HepG2 (cell line): ENCODE results near the gene TOP1. TPM values are rescaled to one million over a fixed set of nuclear protein-coding genes. Genes with fewer than 3 reads are reported as not detected.

Source experiments
- ATM ChIP-seq: fragments of 450-650 bp; IDR thresholded peaks from 2 replicates; pipeline ENCODE4 v1.7.1; 2017; ENCODE audit warnings: mild to moderate bottlenecking, borderline replicate concordance
- BCL3 ChIP-seq: sonication (generic); formaldehyde crosslinking; IDR thresholded peaks from 2 replicates; pipeline ENCODE4 v1.5.1; 2020; ENCODE audit warnings: mild to moderate bottlenecking, missing genetic modification reagents, moderate library complexity
- CBX5 ChIP-seq: sonication (generic); formaldehyde crosslinking; IDR thresholded peaks from 2 replicates; pipeline ENCODE4 v1.4.0; 2020; ENCODE audit warnings: missing genetic modification reagents, borderline replicate concordance
- FIP1L1 ChIP-seq: fragments of 200-400 bp; formaldehyde crosslinking; IDR thresholded peaks from 2 replicates; pipeline ENCODE4 v1.6.1; 2018; ENCODE audit warnings: low read depth, mild to moderate bottlenecking, low read length, moderate library complexity, borderline replicate concordance; ENCODE audit not compliant: insufficient read depth
- GPBP1L1 ChIP-seq: sonication (generic); formaldehyde crosslinking; IDR thresholded peaks from 2 replicates; pipeline ENCODE4 v1.5.0; 2020; ENCODE audit warnings: mild to moderate bottlenecking, missing genetic modification reagents
- HMG20A ChIP-seq: IDR thresholded peaks from 2 replicates; pipeline ENCODE4 v1.6.1; 2016; ENCODE audit warnings: borderline replicate concordance
- KDM3A ChIP-seq: IDR thresholded peaks from 2 replicates; pipeline ENCODE4 v1.6.1; 2018; ENCODE audit warnings: low read depth, missing compliant biosample characterization
- KDM4B ChIP-seq: sonication (generic); formaldehyde crosslinking; IDR thresholded peaks from 2 replicates; pipeline ENCODE4 v1.4.0; 2020; ENCODE audit warnings: missing genetic modification reagents
- MXI1 ChIP-seq: IDR thresholded peaks from 3 replicates; pipeline ENCODE4 v1.6.1; 2012; ENCODE audit warnings: low read depth, low read length, inconsistent platforms, borderline replicate concordance
- RBAK ChIP-seq: sonication (generic); formaldehyde crosslinking; IDR thresholded peaks from 2 replicates; pipeline ENCODE4 v1.5.1; 2020; ENCODE audit warnings: mild to moderate bottlenecking, missing genetic modification reagents
- RXRB ChIP-seq: IDR thresholded peaks from 2 replicates; pipeline ENCODE4 v1.6.1; 2016; ENCODE audit warnings: borderline replicate concordance, missing genetic modification reagents, missing compliant biosample characterization
- STAT6 ChIP-seq: sonication (generic); formaldehyde crosslinking; IDR thresholded peaks from 2 replicates; pipeline ENCODE4 v1.4.0; 2020; ENCODE audit warnings: missing genetic modification reagents, mild to moderate bottlenecking, borderline replicate concordance
- TEAD2 ChIP-seq: sonication (generic); formaldehyde crosslinking; IDR thresholded peaks from 2 replicates; pipeline ENCODE4 v1.9.0; 2021; ENCODE audit warnings: missing genetic modification reagents
- U2AF2 ChIP-seq: fragments of 200-400 bp; formaldehyde crosslinking; IDR thresholded peaks from 2 replicates; pipeline ENCODE4 v1.6.1; 2017; ENCODE audit warnings: low read depth, mild to moderate bottlenecking, low read length
- ZFP36 ChIP-seq: fragments of 150-350 bp; IDR thresholded peaks from 2 replicates; pipeline ENCODE4 v1.6.1; 2018; ENCODE audit warnings: borderline replicate concordance, low read length, low read depth; ENCODE audit not compliant: partially characterized antibody
- ZNF230 ChIP-seq: sonication (generic); formaldehyde crosslinking; IDR thresholded peaks from 2 replicates; pipeline ENCODE4 v1.4.0; 2020; ENCODE audit warnings: mild to moderate bottlenecking, missing genetic modification reagents
- ZNF614 ChIP-seq: IDR thresholded peaks from 2 replicates; pipeline ENCODE4 v1.6.1; 2018; ENCODE audit warnings: missing biosample characterization, missing genetic modification reagents, inconsistent platforms, borderline replicate concordance
- polyA plus RNA-seq, 8 experiments: library from polyadenylated mRNA; depleted of rRNA in 3 of 8; stranded (reverse) in 7 of 8; unstranded in 1 of 8; fragments of >200 nt; fragmentation: Illumina TruSeq in 4 of 8; extraction: Trizol in 4 of 8; gene quantifications; 2 replicates each; pipeline versions ENCODE4 v1.2.1 to v1.2.3, GENCODE V29; 2011 to 2016; ENCODE audit warnings: low read depth in 4 of 8, missing spikeins in 1 of 8, mixed read lengths in 1 of 8; ENCODE audit not compliant: insufficient read depth in 1 of 8
- total RNA-seq, 5 experiments: library from RNA; depleted of rRNA; stranded (reverse); fragments of >200 nt; fragmentation: Illumina TruSeq; extraction: Trizol; gene quantifications; 2 replicates each; pipeline ENCODE4 v1.2.3, GENCODE V29; 2016; ENCODE audit warnings: low read depth in 1 of 5
- TF ChIP-seq, protein P1 (sequence below): sonication (generic); formaldehyde crosslinking; IDR thresholded peaks from 2 replicates; pipeline ENCODE4 v1.5.0; 2020; ENCODE audit warnings: missing genetic modification reagents
- TF ChIP-seq, protein P2 (sequence below): sonication (generic); formaldehyde crosslinking; IDR thresholded peaks from 2 replicates; pipeline ENCODE4 v1.4.0; 2020; ENCODE audit warnings: missing genetic modification reagents
- TF ChIP-seq, protein P3 (sequence below): sonication (generic); formaldehyde crosslinking; IDR thresholded peaks from 2 replicates; pipeline ENCODE4 v1.4.0; 2020; ENCODE audit warnings: missing genetic modification reagents

TOP1 gene
- total and polyA plus RNA-seq, 2 of the 13 experiments (the other 11 are each of a cell fraction or from before 2014, with no cell fraction given), result 10.2 to 19.4 TPM

- TF ChIP-seq, protein P1, sequence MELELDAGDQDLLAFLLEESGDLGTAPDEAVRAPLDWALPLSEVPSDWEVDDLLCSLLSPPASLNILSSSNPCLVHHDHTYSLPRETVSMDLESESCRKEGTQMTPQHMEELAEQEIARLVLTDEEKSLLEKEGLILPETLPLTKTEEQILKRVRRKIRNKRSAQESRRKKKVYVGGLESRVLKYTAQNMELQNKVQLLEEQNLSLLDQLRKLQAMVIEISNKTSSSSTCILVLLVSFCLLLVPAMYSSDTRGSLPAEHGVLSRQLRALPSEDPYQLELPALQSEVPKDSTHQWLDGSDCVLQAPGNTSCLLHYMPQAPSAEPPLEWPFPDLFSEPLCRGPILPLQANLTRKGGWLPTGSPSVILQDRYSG (CRISPR knock-in tag), result no peak
- TF ChIP-seq CBX5 (CRISPR knock-in tag) (no peak), ZNF230 (CRISPR knock-in tag) (no peak), KDM3A (no peak), MXI1 (0 out of 3 replicates have a peak, but pooled peaks have one; percentile 16), HMG20A (peak; percentile 18; the same call in 1 of the 2 replicates), ATM (no peak), U2AF2 (no peak), BCL3 (no peak), GPBP1L1 (CRISPR knock-in tag) (no peak), KDM4B (CRISPR knock-in tag) (no peak), ZNF614 (CRISPR knock-in tag) (0 out of 2 replicates have a peak, but pooled peaks have one; percentile 14), ZFP36 (no peak), FIP1L1 (no peak), STAT6 (CRISPR knock-in tag) (no peak), RBAK (CRISPR knock-in tag) (no peak), TEAD2 (no peak), RXRB (CRISPR knock-in tag) (peak; percentile 43; the same call in 1 of the 2 replicates)
- TF ChIP-seq, protein P2, sequence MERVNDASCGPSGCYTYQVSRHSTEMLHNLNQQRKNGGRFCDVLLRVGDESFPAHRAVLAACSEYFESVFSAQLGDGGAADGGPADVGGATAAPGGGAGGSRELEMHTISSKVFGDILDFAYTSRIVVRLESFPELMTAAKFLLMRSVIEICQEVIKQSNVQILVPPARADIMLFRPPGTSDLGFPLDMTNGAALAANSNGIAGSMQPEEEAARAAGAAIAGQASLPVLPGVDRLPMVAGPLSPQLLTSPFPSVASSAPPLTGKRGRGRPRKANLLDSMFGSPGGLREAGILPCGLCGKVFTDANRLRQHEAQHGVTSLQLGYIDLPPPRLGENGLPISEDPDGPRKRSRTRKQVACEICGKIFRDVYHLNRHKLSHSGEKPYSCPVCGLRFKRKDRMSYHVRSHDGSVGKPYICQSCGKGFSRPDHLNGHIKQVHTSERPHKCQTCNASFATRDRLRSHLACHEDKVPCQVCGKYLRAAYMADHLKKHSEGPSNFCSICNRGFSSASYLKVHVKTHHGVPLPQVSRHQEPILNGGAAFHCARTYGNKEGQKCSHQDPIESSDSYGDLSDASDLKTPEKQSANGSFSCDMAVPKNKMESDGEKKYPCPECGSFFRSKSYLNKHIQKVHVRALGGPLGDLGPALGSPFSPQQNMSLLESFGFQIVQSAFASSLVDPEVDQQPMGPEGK, result no peak
- TF ChIP-seq, protein P3, sequence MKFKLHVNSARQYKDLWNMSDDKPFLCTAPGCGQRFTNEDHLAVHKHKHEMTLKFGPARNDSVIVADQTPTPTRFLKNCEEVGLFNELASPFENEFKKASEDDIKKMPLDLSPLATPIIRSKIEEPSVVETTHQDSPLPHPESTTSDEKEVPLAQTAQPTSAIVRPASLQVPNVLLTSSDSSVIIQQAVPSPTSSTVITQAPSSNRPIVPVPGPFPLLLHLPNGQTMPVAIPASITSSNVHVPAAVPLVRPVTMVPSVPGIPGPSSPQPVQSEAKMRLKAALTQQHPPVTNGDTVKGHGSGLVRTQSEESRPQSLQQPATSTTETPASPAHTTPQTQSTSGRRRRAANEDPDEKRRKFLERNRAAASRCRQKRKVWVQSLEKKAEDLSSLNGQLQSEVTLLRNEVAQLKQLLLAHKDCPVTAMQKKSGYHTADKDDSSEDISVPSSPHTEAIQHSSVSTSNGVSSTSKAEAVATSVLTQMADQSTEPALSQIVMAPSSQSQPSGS (CRISPR knock-in tag), result no peak
These were observed 14.0 kb upstream of the TOP1 start (continued) for GRCh38 chr20:41014561-41015088.
